Neural cell (in vitro differentiated cells): ENCODE data around the gene HERC3. TPM values are rescaled to one million over a fixed set of nuclear protein-coding genes. Genes with fewer than 3 reads are reported as not detected.
"Not testable (repeated sequence)": the region's sequence is repeated elsewhere in the genome, so short reads cannot be mapped to it uniquely, and the experiment has no call there.

ENCODE experiments used
- H2AFZ ChIP-seq: fragments of 200-600, 300-800 bp; sonication (generic), shearing (Covaris generic); 2 replicates; pipeline ENCODE4 v1.6.0; 2014; ENCODE audit warnings: low read depth, mild to moderate bottlenecking, antibody characterized with exemption, low read length, moderate library complexity
- H3F3A ChIP-seq: fragments of 200-600 bp; shearing (Covaris generic); 2 replicates; pipeline ENCODE4 v1.6.1; 2016; ENCODE audit warnings: mild to moderate bottlenecking, moderate library complexity, mixed read lengths, antibody characterized with exemption, low read length; ENCODE audit not compliant: insufficient read depth, poor library complexity, severe bottlenecking
- H3K27ac ChIP-seq: fragments of 200-600, 300-800 bp; sonication (generic), shearing (Covaris generic); 2 replicates; pipeline ENCODE4 v1.5.1; 2014; ENCODE audit warnings: mild to moderate bottlenecking, low read length, moderate library complexity
- H3K27me3 ChIP-seq: fragments of 300-800, 200-600 bp; sonication (generic), shearing (Covaris generic); 2 replicates; pipeline ENCODE4 v1.6.0; 2014; ENCODE audit warnings: mild to moderate bottlenecking, low read depth, low read length, moderate library complexity; ENCODE audit not compliant: insufficient read depth
- H3K36me3 ChIP-seq: fragments of 300-800, 200-600 bp; sonication (generic), shearing (Covaris generic); 2 replicates; pipeline ENCODE4 v1.5.1; 2014; ENCODE audit warnings: mild to moderate bottlenecking, antibody characterized with exemption, low read length, moderate library complexity; ENCODE audit not compliant: insufficient read depth
- H3K4me2 ChIP-seq: fragments of 300-800, 200-600 bp; sonication (generic), shearing (Covaris generic); 2 replicates; pipeline ENCODE4 v1.6.0; 2014; ENCODE audit warnings: mild to moderate bottlenecking, low read length
- H3K4me3 ChIP-seq: fragments of 300-800, 200-600 bp; sonication (generic), shearing (Covaris generic); 2 replicates; pipeline ENCODE4 v1.5.1; 2014; ENCODE audit warnings: mild to moderate bottlenecking, low read length, moderate library complexity
- H3K79me2 ChIP-seq: fragments of 200-600 bp; shearing (Covaris generic); replicated peaks from 2 replicates; pipeline ENCODE4 v1.6.0; 2014; ENCODE audit warnings: mild to moderate bottlenecking, low read length, moderate library complexity; ENCODE audit not compliant: insufficient read depth
- H3K9ac ChIP-seq: fragments of 300-800, 200-600 bp; sonication (generic), shearing (Covaris generic); 2 replicates; pipeline ENCODE4 v1.6.1; 2016; ENCODE audit warnings: mild to moderate bottlenecking, low read length, mixed read lengths
- H3K9me2 ChIP-seq: fragments of 200-600 bp; shearing (Covaris generic); 2 replicates; pipeline ENCODE4 v1.6.1; 2016; ENCODE audit warnings: mild to moderate bottlenecking, low read length, mixed read lengths; ENCODE audit not compliant: insufficient read depth
- H3K9me3 ChIP-seq: fragments of 200-600, 300-800 bp; sonication (generic), shearing (Covaris generic); 2 replicates; pipeline ENCODE4 v1.6.1; 2016; ENCODE audit warnings: mild to moderate bottlenecking, mixed run types, low read length, moderate library complexity, mixed read lengths
- H4K20me1 ChIP-seq: fragments of 200-600 bp; shearing (Covaris generic); 2 replicates; pipeline ENCODE4 v1.6.1; 2016; ENCODE audit warnings: mild to moderate bottlenecking, mixed run types; ENCODE audit not compliant: insufficient read depth
- EP300 ChIP-seq: fragments of 450-650 bp; conservative IDR thresholded peaks from 2 replicates; pipeline ENCODE4 v1.6.1; 2014; ENCODE audit warnings: antibody characterized with exemption, mild to moderate bottlenecking, moderate library complexity; ENCODE audit not compliant: poor library complexity, severe bottlenecking
- EZH2 ChIP-seq: fragments of 200-600, 300-800 bp; shearing (Covaris generic), sonication (generic); IDR thresholded peaks from 2 replicates; pipeline ENCODE4 v1.6.1; 2014; ENCODE audit warnings: antibody characterized with exemption, low read length, borderline replicate concordance, mild to moderate bottlenecking; ENCODE audit not compliant: insufficient read depth, poor library complexity, severe bottlenecking
- MXI1 ChIP-seq: fragments of 450-650 bp; conservative IDR thresholded peaks from 2 replicates; pipeline ENCODE4 v1.6.1; 2014; ENCODE audit warnings: antibody characterized with exemption, mild to moderate bottlenecking; ENCODE audit not compliant: poor library complexity, severe bottlenecking
- POLR2AphosphoS5 ChIP-seq: IDR thresholded peaks from 2 replicates; pipeline ENCODE4 v1.6.1; 2012
- RAD21 ChIP-seq: fragments of 450-650 bp; conservative IDR thresholded peaks from 2 replicates; pipeline ENCODE4 v1.6.1; 2014; ENCODE audit warnings: antibody characterized with exemption, mild to moderate bottlenecking, moderate library complexity
- SMC3 ChIP-seq: fragments of 450-650 bp; conservative IDR thresholded peaks from 2 replicates; pipeline ENCODE4 v1.6.1; 2014; ENCODE audit warnings: antibody characterized with exemption, mild to moderate bottlenecking, moderate library complexity; ENCODE audit not compliant: poor library complexity
- TAF1 ChIP-seq: IDR thresholded peaks from 2 replicates; pipeline ENCODE4 v1.6.1; 2012; ENCODE audit warnings: low read depth
- polyA plus RNA-seq: library from polyadenylated mRNA; depleted of rRNA; stranded (reverse); fragments of >200 nt; gene quantifications from 2 replicates; pipeline ENCODE4 v1.2.3, GENCODE V29; 2014
- TF ChIP-seq, protein P1 (sequence below): fragments of 450-650 bp; IDR thresholded peaks from 2 replicates; pipeline ENCODE4 v1.5.1; 2014; ENCODE audit warnings: antibody characterized with exemption, mild to moderate bottlenecking, moderate library complexity; ENCODE audit not compliant: poor library complexity, severe bottlenecking
- TF ChIP-seq, protein P2 (sequence below): IDR thresholded peaks from 2 replicates; pipeline ENCODE4 v1.6.1; 2012; ENCODE audit warnings: borderline replicate concordance

The HERC3 gene
- polyA plus RNA-seq, 1 donor from 2014 or later, result 49.2 TPM

DNA sequence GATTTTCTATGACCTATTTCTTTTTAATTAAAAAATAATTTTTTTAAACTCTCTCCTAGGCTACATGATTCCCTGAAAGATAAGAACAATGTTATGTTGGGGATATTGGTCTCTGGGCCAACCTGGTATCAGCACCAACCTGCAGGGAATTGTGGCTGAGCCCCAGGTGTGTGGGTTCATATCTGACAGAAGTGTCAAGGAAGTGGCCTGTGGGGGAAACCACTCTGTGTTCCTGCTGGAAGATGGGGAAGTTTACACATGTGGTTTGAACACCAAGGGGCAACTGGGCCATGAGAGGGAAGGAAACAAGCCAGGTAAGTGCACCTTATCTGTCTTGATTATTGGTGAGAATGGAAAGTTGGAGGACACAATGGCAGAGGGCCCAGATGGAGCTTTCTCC lies 13.5 kb downstream of the HERC3 start:
- no peak overlapping the region for H3K4me2 ChIP-seq
- H3K27me3 ChIP-seq, result no peaks in the 10 kb centered on the region
- no peak overlapping the region for H3K4me3 ChIP-seq
- H3K36me3 ChIP-seq, result peaks cover 23% of the 10 kb centered on the region
- no peaks in the 10 kb centered on the region for H3F3A ChIP-seq
- no peaks in the 10 kb centered on the region for H3K9me2 ChIP-seq
- H3K79me2 ChIP-seq, result peaks cover 16% of the 10 kb centered on the region
- TF ChIP-seq RAD21, result no peak
- no peaks in the 10 kb centered on the region for H4K20me1 ChIP-seq
- no peak overlapping the region for H3K9ac ChIP-seq
- H3K27ac ChIP-seq, result no peak overlapping the region
- no peak overlapping the region for H2AFZ ChIP-seq
- H3K9me3 ChIP-seq, result no peaks in the 10 kb centered on the region

DNA sequence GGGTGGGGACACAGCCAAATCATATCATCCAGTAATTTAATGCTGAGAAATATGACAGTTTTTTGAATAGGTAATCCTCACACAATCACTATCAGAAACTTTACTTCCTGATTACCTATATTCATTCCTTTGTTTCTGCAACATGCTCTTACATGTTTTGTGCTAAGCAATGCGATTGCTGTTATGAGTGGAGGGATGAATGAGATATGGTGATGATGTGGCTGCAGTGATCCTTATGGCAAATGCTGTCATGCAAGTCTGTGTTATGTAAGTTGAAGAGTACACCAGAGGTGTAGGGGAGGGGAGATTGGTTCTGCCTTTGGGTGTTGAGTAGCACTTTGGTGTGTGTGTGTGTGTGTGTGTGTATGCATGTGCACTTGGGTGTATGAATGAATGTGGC lies 14.6 kb downstream of the HERC3 start:
- Histone ChIP-seq H3K9me2 (no peaks in the 10 kb centered on the region), H3K9me3 (no peaks in the 10 kb centered on the region), H2AFZ (no peak overlapping the region), H3K27ac (no peak overlapping the region), H4K20me1 (no peaks in the 10 kb centered on the region), H3K4me3 (no peak overlapping the region), H3K79me2 (peaks cover 14% of the 10 kb centered on the region), H3F3A (no peaks in the 10 kb centered on the region), H3K27me3 (no peaks in the 10 kb centered on the region), H3K9ac (no peak overlapping the region), H3K36me3 (peaks cover 23% of the 10 kb centered on the region), H3K4me2 (no peak overlapping the region)
- TF ChIP-seq, protein P1, sequence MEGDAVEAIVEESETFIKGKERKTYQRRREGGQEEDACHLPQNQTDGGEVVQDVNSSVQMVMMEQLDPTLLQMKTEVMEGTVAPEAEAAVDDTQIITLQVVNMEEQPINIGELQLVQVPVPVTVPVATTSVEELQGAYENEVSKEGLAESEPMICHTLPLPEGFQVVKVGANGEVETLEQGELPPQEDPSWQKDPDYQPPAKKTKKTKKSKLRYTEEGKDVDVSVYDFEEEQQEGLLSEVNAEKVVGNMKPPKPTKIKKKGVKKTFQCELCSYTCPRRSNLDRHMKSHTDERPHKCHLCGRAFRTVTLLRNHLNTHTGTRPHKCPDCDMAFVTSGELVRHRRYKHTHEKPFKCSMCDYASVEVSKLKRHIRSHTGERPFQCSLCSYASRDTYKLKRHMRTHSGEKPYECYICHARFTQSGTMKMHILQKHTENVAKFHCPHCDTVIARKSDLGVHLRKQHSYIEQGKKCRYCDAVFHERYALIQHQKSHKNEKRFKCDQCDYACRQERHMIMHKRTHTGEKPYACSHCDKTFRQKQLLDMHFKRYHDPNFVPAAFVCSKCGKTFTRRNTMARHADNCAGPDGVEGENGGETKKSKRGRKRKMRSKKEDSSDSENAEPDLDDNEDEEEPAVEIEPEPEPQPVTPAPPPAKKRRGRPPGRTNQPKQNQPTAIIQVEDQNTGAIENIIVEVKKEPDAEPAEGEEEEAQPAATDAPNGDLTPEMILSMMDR, result no peak
- no peak for TF ChIP-seq MXI1
- no peak for TF ChIP-seq SMC3
- TF ChIP-seq TAF1, result no peak
- no peak for TF ChIP-seq RAD21
- no peak for TF ChIP-seq EP300

DNA sequence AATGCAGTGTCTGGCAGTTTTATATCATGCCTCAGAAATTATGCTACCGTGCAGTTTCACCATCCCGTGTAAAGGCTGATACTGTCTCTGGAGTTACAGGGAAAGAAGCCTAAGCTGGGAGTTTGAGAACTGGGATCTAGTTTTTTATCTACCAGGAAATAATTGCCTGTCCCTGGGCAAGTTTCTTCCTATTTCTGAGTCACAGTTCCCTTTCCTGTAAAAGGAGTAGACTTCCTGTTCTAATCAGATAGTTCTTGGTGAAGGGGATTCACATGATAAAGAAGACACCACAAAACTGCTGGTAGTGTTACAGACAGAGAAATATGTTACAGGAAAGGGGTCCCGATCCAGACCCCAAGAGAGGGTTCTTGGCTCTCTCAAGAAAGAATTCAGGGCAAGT lies 17.1 kb downstream of the HERC3 start:
- no peak overlapping the region for H2AFZ ChIP-seq
- no peak overlapping the region for H3K27ac ChIP-seq
- peaks cover 10% of the 10 kb centered on the region for H3K79me2 ChIP-seq
- H3F3A ChIP-seq, result no peaks in the 10 kb centered on the region
- no peak overlapping the region for H3K9ac ChIP-seq
- H3K4me3 ChIP-seq, result no peak overlapping the region
- peaks cover 23% of the 10 kb centered on the region for H3K36me3 ChIP-seq
- no peaks in the 10 kb centered on the region for H4K20me1 ChIP-seq
- H3K9me3 ChIP-seq, result no peaks in the 10 kb centered on the region
- no peaks in the 10 kb centered on the region for H3K27me3 ChIP-seq
- H3K4me2 ChIP-seq, result no peak overlapping the region
- TF ChIP-seq, protein P2, sequence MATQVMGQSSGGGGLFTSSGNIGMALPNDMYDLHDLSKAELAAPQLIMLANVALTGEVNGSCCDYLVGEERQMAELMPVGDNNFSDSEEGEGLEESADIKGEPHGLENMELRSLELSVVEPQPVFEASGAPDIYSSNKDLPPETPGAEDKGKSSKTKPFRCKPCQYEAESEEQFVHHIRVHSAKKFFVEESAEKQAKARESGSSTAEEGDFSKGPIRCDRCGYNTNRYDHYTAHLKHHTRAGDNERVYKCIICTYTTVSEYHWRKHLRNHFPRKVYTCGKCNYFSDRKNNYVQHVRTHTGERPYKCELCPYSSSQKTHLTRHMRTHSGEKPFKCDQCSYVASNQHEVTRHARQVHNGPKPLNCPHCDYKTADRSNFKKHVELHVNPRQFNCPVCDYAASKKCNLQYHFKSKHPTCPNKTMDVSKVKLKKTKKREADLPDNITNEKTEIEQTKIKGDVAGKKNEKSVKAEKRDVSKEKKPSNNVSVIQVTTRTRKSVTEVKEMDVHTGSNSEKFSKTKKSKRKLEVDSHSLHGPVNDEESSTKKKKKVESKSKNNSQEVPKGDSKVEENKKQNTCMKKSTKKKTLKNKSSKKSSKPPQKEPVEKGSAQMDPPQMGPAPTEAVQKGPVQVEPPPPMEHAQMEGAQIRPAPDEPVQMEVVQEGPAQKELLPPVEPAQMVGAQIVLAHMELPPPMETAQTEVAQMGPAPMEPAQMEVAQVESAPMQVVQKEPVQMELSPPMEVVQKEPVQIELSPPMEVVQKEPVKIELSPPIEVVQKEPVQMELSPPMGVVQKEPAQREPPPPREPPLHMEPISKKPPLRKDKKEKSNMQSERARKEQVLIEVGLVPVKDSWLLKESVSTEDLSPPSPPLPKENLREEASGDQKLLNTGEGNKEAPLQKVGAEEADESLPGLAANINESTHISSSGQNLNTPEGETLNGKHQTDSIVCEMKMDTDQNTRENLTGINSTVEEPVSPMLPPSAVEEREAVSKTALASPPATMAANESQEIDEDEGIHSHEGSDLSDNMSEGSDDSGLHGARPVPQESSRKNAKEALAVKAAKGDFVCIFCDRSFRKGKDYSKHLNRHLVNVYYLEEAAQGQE, result no peak
- TF ChIP-seq MXI1, result no peak
- TF ChIP-seq POLR2AphosphoS5, result no peak
- no peak for TF ChIP-seq EP300
- no peak for TF ChIP-seq TAF1
- TF ChIP-seq, protein P1, result no peak
- TF ChIP-seq RAD21, result no peak
- TF ChIP-seq EZH2, result no peak
- TF ChIP-seq SMC3, result no peak
- H3K9me2 ChIP-seq, result no peaks in the 10 kb centered on the region

DNA sequence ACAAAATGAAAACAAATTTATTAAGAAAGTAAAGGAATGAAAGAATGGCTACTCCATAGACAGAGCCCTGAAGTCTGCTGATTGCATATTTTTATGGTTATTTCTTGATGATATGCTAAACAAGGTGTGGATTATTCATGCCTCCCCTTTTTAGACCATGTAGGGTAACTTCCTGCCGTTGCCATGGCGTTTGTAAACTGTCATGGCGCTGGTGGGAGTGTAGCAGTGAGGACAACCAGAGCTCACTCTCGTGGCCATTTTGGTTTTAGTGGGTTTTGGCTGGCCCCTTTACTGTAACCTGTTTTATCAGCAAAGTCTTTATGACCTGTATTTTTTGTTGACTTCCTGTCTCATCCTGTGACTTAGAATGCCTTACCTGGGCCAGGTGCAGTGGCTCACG lies 17.5 kb downstream of the HERC3 start:
- H2AFZ ChIP-seq, H3K9me2 ChIP-seq, H3K9ac ChIP-seq, H3F3A ChIP-seq, H3K9me3 ChIP-seq, H3K79me2 ChIP-seq, H4K20me1 ChIP-seq, H3K27me3 ChIP-seq, H3K27ac ChIP-seq, H3K4me3 ChIP-seq, H3K4me2 ChIP-seq: not testable (repeated sequence)
- peaks cover 23% of the 10 kb centered on the region for H3K36me3 ChIP-seq
